ENCODE results near the gene TBPL1. TPM values are rescaled to one million over a fixed set of nuclear protein-coding genes. Genes with fewer than 3 reads are reported as not detected.
A peak's percentile ranks its signal among the peaks of the same experiment; 100 is the strongest.

The TBPL1 gene
- polyA plus RNA-seq, 3 donors: 47.2 to 54.6 (median 48.9) TPM

DNA sequence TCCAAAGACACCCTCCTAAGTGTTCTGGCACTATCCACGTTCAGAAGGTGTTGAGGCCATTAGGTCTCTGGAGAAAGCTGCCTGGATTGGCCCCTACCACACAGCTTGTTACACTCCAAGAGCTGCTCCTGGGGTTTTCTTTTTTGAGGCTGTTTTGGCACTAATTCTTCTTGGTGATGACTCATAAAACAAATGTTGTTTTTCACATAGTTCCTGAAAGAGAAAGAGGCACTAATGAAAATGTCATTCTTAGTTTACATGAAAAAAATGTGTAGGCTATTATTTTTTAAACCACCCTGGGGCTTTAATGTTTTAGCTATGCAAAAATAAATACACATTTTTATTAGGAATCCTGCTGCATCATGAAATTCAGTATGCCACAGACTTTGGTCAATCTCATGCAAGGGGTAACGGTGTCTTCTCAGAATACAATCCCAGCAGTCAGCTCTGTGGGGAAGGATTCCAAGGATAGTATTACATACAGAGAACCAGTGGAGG, 38.1 kb downstream of the TBPL1 start:
- peak in 2 of 11 donors; percentile 5 to 8 for DNase-seq (ENCODE audit: extremely low read depth in 1 of 11, low read depth in 9 of 11, low spot score in 4 of 11)

DNA sequence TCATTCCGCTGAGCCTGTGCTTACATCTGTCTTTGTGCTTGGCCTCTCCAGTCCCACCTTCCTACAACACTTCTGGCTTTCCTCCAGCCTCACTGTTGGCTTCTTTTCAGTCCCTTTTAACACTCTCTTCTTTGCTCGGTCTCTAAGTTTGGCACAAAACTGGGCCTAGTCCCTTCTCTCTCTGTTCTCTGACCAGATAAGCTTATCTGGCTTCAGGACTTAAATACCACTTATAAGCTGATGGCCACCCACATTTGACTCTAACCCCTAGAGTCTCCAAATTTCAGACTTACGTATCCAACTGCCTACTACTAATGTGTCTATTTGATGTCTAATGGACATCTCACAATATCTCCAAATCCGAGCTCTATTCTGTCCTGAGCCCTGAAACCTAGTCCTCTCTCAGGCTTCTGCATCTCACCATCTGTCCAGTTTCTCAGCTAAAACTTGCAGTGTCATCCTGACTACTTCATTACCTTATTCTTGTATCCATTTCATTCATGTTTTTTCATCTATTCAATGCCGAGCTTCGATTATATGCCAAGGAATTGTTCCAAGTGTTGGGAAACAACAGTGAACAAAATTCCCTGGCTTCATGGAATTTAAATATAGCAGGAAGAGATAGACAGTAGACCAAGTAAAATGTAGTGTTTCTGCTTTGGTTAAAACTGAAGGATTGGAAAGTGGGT, 40.1 kb downstream of the TBPL1 start:
- no peak for DNase-seq (ENCODE audit: extremely low read depth in 1 of 11, low read depth in 9 of 11, low spot score in 4 of 11)

DNA sequence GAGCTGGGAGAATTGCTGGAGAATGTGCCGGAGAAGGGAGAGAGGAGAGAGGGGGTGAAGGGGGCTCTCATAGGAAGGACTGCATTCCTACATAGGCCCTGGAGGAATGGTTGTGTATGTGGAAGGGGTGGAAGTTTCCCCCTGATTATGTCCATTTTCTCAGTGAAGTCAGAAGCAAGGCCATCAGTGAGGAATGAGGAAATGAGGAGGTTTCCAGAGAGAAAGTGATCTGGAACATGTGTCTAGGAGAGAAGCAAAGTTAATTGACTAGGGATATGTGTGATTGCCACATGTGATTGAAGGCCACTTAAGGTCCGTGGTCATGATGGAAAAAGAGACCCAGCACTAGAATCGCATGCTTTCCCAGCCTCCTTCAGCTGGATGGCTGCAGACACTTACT, 42.3 kb downstream of the TBPL1 start:
- DNase-seq (ENCODE audit: extremely low read depth in 1 of 11, low read depth in 9 of 11, low spot score in 4 of 11): no peak

DNA sequence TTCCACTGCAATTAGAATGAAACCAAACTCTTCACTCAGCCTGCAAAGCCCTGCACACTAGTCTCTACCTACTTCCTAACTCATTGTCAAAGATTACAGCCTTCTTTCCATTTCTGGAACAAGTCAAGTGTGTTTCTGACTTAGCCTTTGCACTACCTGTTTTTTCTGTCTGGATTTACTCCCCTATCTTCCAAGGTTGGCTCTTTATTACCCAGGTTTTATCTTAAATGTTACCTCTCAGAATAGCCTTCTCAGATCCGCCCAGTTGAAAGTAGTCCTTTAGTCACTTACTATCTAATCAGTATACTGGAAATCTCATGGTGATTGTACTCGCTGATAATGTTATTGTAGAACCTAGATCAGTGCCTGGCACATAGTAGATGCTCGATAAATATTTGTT, 42.7 kb downstream of the TBPL1 start:
- DNase-seq (ENCODE audit: extremely low read depth in 1 of 11, low read depth in 9 of 11, low spot score in 4 of 11): no peak

DNA sequence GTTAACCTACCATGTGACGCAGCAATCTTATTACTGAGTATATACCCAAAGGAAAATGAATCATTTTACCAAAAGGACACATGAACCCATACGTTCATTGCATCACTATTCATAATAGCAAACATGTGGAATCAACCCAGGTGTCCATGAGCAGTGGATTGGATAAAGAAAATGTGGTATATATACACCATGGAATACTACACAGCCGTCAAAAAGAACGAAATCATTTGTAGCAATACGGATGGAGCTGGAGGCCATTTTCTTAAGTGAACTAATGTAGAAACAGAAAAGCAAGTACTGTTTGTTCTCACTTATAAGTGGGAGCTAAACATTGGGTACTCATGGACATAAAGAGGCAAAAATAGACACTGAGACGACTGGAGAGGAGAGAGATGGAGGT, 44.2 kb downstream of the TBPL1 start:
- no peak for DNase-seq (ENCODE audit: extremely low read depth in 1 of 11, low read depth in 9 of 11, low spot score in 4 of 11)

DNA sequence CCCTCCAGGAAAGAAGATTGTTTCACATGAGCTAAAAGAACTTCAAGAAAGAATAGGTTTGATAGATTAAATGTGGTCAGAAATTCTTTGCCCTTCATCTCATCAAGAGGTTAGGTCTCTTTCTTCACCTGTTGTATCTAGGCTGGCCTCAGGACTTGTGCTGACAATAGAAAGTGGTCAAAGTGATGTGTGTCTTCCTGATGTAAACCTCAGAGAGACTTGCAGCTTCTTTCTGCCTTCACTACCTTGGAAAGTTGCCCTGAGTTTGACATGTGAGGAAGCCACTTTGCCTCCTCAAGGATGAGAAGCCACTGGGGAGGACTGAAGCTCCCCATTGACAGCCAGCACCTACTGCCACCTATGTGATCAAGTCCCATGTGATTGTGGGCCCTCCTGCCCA, 46.3 kb downstream of the TBPL1 start:
- DNase-seq (ENCODE audit: extremely low read depth in 1 of 11, low read depth in 9 of 11, low spot score in 4 of 11): no peak

DNA sequence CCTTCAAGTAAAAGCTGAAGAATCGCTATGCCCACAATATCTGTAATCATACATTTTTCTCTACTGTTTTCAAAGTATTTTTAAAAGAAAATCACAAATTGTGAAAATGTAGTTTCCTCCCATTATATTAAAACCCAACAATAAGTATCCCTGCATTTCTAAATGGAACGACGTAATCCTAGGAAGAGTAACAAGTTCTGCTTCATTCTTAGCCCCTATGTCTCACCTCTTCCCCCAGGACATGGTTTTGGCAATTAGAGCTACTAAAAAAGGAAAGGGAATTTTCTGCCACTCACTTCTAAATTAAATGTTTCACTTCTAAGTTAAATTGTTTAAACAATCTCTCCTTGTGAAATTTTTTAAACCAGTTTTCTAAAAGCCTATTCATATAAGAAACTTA, 47.4 kb downstream of the TBPL1 start:
- DNase-seq (ENCODE audit: extremely low read depth in 1 of 11, low read depth in 9 of 11, low spot score in 4 of 11): no peak

DNA sequence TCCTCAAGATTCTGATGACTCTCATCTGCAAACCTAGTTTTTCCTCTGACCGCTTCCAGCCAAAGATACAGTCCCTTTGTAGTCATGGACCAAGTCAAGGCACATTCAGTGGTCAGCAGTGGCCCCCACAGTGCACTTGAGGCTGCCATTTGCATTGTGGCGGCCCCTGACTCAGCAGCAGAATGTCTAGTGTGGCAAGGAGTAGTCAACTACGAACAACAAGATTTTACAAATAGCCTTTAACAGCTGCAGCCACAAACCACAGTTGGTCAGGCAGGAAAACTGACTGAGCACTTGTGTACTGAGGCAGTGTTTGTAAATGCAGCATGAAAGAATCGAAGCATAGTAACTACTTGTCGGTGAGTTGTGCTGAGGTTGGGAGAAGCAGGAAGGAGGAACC, 49.8 kb downstream of the TBPL1 start:
- no peak for DNase-seq (ENCODE audit: extremely low read depth in 1 of 11, low read depth in 9 of 11, low spot score in 4 of 11)

DNA sequence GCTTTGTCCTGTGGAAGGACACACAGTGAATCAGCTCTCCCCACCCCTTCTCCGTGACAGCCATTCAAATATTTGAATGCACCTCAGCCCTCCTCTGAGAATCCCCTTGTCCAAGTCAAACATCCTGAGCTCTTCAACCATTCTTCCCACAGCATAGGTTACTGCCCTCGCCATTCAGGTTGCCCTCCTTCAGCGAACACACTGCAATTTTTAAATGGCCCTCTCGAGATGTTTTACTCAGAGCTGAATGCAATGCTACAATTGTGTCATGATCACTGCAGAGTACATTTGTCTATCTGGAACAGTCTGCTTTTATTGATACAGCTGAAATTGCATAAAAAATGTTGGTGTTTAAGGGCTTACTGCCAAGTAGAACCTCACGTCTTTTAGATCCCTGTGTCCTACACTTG, 50.5 kb downstream of the TBPL1 start:
- no peak for DNase-seq (ENCODE audit: extremely low read depth in 1 of 11, low read depth in 9 of 11, low spot score in 4 of 11)

DNA sequence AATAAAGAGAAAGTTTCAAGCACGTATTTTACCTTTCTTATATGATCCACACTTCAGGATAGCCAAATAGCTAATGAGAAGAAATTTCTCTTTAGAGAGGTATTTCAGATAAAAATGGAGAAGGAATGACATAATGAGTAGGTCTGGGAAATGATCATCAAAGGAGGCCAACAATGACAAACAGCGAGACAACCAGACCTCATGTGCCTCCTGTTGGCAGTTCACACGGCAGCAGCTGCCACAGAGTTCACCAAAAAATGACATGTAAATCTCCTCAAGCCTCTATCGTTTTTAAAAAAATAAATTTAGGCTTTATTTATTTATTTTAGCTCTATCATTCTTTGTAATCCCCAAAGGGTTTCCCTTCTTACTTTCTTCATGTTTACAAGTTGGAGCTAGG, 51.7 kb downstream of the TBPL1 start:
- no peak for DNase-seq (ENCODE audit: extremely low read depth in 1 of 11, low read depth in 9 of 11, low spot score in 4 of 11)

DNA sequence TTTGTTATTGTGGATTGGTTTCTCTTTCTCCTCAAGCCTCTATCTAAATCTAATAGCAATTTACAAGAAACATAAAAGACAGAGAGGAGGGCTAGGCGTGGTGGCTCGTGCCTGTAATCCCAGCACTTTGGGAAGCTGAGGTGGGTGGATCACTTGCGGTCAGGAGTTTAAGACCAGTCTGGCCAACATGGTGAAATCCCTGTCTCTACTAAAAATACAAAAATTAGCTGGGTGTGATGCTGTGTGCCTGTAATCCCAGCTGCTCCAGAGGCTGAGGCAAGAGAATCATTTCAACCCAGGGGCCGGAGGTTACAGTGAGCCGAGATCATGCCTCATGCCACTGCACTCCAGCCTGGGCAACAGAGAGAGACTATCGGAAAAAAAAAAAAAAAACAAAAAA, 52.8 kb downstream of the TBPL1 start:
- DNase-seq (ENCODE audit: extremely low read depth in 1 of 11, low read depth in 9 of 11, low spot score in 4 of 11): no peak

DNA sequence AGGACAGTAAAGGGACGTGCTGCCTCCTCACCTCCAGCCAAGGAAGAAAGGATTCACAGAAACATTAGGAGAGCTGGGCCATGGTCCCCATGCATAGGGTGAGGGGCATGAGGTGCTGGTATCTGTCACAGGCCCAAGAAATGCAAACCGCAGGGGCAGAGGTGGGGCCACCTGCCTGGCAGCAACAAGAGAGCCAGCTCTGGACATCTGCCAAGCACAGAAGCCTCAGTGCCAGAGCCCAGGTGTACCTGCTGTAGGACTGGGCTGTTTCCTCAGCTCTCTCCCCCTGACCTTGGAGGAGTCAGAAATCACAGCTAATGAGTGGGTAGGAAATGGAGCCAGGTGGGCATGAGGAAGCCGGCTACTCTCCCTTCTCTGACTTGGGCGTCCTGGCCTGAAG, 54.1 kb downstream of the TBPL1 start:
- no peak for DNase-seq (ENCODE audit: extremely low read depth in 1 of 11, low read depth in 9 of 11, low spot score in 4 of 11)

DNA sequence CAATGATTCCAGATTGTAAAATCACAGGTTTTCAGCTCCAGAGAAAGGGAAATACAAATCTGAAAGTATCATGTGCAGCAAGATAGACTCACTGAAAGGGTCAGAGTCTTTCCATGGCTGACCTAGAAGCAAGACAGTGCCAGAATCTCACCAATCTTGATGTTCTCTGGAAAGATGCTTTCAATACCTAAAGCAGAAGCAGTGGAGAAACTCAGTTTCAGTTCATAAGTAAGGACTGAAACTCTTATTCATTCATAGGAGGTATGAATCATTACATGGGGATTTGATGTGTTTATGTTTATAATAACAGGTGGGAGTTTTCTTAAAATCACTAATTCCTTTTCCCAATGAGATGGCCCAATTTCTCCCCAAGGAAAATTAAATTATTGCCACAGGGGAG, 56.9 kb downstream of the TBPL1 start:
- no peak for DNase-seq (ENCODE audit: extremely low read depth in 1 of 11, low read depth in 9 of 11, low spot score in 4 of 11)

DNA sequence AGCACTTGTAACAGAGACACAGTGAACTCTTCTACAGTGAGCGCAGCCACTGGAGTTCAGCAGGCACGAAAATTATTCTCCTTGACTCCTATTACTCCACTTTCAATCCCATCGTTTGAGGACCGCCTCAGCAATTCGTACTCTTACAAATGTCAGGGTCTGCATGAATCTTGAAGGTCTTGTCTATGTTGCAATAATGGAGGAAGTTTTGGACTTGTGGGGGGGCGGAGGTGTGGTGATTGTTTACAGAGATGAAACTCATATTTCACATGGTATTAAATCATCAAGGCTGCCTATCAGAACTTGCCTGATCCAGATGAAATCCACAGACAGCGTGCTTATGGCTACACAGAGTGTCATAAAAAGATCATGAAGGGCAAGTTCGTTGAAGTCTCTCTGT, 57.4 kb downstream of the TBPL1 start:
- no peak for DNase-seq (ENCODE audit: extremely low read depth in 1 of 11, low read depth in 9 of 11, low spot score in 4 of 11)

DNA sequence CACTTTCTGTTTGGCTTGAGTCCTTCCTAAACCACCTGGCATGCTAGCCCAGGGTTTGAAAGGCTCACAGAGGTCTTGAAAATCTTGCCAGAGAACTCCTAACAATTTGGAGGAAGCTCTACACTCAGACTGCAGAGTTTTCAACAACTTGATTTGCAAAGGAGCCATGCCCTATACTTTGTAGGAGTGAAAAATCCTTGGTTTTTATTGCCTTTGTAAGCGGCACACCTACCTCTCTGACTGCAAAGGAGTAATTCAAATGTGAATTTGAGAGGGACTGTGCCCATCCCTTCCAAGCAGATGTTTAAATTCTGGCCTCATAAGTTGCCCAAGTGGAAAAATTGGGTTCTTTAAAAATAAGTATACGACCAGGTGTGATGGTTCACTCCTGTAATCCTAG, 58.0 kb downstream of the TBPL1 start:
- DNase-seq (ENCODE audit: extremely low read depth in 1 of 11, low read depth in 9 of 11, low spot score in 4 of 11): no peak

DNA sequence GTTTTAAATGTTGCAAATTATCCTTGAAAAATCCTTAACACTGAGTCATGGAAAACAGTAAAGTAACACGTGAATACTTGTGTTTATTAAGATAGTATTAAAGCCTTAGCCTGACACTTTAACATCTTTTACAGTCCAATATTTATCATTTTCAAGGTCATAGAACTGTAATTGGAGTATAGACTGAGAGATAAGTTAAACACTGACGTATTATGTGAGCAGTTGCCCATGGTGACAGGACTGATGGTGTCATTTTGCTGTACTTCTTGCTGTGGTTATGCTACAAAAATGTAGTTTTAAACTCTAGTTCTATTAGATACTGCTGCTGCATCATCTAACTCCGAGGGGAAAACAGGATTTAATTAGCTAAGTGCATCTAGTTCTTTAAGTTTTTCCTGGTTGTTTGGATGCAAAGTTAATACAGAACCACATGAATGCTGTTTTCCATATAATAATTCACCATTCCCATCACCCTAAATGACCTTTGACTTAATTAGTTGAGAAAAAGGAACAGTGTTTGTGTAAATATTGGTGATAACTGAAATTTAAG, 61.6 kb downstream of the TBPL1 start:
- DNase-seq (ENCODE audit: extremely low read depth in 1 of 11, low read depth in 9 of 11, low spot score in 4 of 11): no peak

DNA sequence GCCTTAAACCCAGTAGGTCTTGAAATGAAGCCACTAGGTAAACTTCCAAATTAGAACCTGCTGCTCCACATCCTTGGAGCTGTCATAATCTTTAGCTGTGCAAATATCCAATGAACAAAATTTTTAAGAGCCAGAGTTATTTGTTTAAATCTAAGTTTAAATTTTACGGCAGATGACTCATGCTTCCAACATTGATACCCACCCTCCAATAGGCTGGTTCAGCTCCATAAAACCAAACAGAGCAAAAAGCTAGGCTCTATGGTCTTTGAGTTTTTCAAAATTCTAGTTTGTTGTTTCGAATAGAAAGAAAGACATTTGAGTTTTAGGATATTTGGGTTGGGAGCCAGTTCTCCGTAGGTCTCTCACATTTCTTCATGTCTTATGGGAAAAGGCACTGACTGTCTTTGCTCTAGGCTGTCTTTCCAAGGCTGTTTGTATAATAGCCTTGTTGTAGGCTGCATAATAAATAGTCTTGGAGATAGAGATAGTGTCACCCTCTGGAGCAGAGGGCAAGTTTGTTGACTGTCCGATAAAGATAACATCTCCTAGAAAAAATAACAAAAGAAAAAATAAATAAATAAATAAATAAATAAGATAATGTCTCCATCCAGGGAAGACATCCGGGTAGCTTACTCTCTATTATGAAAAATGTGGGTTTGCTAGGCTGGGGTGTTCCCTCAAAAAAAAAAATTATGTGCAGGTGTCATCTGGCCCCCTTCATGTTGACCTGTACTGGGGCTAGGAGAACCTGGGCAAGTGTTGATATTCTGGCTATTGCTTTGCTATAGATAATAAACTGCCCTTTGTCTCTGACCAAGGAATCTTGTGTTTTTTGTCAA, 62.9 kb downstream of the TBPL1 start:
- no peak for DNase-seq (ENCODE audit: extremely low read depth in 1 of 11, low read depth in 9 of 11, low spot score in 4 of 11)

DNA sequence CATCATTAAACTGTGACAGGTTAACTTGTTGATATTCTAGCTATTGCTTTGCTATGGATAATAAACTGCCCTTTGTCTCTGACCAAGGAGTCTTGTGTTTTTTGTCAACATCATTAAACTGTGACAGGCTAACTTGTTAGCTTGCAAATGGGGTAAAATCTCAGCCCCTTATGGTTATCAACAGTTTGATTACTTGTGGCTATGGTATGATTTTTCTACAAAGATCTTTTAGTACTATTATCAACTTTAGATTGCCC, 63.5 kb downstream of the TBPL1 start:
- no peak for DNase-seq (ENCODE audit: extremely low read depth in 1 of 11, low read depth in 9 of 11, low spot score in 4 of 11)

DNA sequence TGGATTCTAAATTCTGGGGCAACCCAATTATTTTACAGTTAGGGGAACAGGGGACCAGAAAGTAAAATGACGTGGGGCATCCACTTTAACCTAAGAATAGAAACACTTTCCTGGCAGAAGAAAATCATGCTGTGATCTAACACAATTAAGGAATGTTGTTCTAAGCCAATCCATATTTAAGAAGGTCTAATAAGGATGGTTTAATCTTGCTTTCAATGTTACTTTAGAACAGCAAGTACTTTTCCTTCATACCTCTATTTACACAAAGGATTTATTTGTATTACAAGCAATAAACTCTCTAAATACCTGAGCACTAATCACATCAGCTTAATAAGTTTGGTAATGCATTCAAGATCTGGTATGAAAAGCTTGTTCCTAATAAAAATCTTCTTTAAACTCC, 67.0 kb downstream of the TBPL1 start:
- no peak for DNase-seq (ENCODE audit: extremely low read depth in 1 of 11, low read depth in 9 of 11, low spot score in 4 of 11)

DNA sequence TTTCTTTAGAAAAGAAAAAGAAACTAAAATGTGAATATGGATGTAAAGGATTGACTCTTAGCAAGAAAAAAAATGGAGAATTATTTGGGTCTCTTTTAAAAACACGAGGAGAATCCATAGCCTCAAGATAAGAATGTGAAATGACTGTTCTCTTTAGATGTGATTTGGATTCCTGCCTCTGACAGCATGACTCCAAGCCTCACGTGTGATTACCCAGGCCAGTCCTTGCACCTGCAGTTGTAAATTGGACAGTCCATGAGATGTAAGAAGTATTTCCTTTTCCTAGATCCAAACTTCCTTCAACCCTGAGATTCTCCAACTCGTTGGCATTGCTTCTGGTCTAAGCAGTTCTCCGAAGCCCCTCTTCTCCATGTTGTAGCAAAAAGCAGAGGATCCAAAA, 67.5 kb downstream of the TBPL1 start:
- DNase-seq (ENCODE audit: extremely low read depth in 1 of 11, low read depth in 9 of 11, low spot score in 4 of 11): no peak

DNA sequence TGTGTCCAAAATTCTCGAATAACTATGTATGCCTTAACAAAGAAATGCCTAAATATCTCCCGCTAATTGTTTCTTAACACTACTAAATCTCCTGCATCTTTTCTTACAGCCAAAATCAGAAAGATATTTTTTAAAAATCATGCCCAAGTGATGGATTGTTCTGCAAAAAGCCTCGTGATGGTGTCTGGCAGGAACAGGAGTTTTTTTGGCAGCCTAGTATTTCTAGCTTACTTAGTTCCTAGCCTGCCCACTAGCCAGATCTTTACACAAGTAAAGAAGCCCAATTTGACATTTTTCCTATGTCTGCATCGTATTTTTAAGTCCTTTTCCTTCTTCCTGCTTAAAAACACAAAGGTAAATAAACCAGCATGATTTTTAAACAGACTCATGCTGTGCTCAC, 67.9 kb downstream of the TBPL1 start:
- DNase-seq (ENCODE audit: extremely low read depth in 1 of 11, low read depth in 9 of 11, low spot score in 4 of 11): no peak

Data from renal cortex interstitium (tissue), 11 donors.